ENCODE measurements around the gene SNX3. TPM values are rescaled to one million over a fixed set of nuclear protein-coding genes. Genes with fewer than 3 reads are reported as not detected.

SNX3 gene
- total and polyA plus RNA-seq, 9 donors, result 140 to 437 (median 180) TPM

GRCh38 chr6:108286366-108286765 is 25.5 kb upstream of the SNX3 start:
- WGBS, 3 donors, result 69 to 75% (median 70%) methylated on average over 4 of the region's 4 CpGs
- DNase-seq, result no peak
- TF ChIP-seq CTCF (IDR thresholded peaks at IDR 0.05) (no peak), EP300 (IDR thresholded peaks at IDR 0.05) (no peak), POLR2A (IDR thresholded peaks at IDR 0.05) (no peak)
- no peak overlapping the region for H3K27ac ChIP-seq
- intact Hi-C loops (cut with DNase I), result no loop called here
- H3K36me3 ChIP-seq, result no peaks in the 10 kb centered on the region
- H3K27me3 ChIP-seq, result no peaks in the 10 kb centered on the region
- no peaks in the 10 kb centered on the region for H3K9me3 ChIP-seq
- no peaks in the 10 kb centered on the region for H3K4me1 ChIP-seq (ENCODE audit: insufficient read depth)
- no peak overlapping the region for H3K4me3 ChIP-seq

- H3K9me3 ChIP-seq, result no peaks in the 10 kb centered on the region
- TF ChIP-seq EP300 (IDR thresholded peaks at IDR 0.05) (no peak), POLR2A (IDR thresholded peaks at IDR 0.05) (no peak)
- H3K36me3 ChIP-seq, result no peaks in the 10 kb centered on the region
- no peaks in the 10 kb centered on the region for H3K27me3 ChIP-seq
- no peak for DNase-seq
- no peak overlapping the region for H3K27ac ChIP-seq
- no peak overlapping the region for H3K4me3 ChIP-seq
- intact Hi-C loops (cut with DNase I), result no loop called here
- H3K4me1 ChIP-seq (ENCODE audit: insufficient read depth), result no peaks in the 10 kb centered on the region
Measured at GRCh38 chr6:108285381-108285780, 24.5 kb upstream of the SNX3 start.

GRCh38 chr6:108277831-108278230 is 17.0 kb upstream of the SNX3 start:
- TF ChIP-seq POLR2A (IDR thresholded peaks at IDR 0.05) (no peak), CTCF (IDR thresholded peaks at IDR 0.05) (no peak)
- no peaks in the 10 kb centered on the region for H3K4me1 ChIP-seq (ENCODE audit: insufficient read depth)
- no peaks in the 10 kb centered on the region for H3K27me3 ChIP-seq
- no peak overlapping the region for H3K4me3 ChIP-seq
- H3K27ac ChIP-seq, result no peak overlapping the region
- DNase-seq, result no peak
- no peaks in the 10 kb centered on the region for H3K9me3 ChIP-seq
- H3K36me3 ChIP-seq, result no peaks in the 10 kb centered on the region
- intact Hi-C loops (cut with DNase I), result no loop called here
- whole genome bisulfite sequencing, 3 donors, result 83 to 87% (median 84%) methylated on average over 4 of the region's 4 CpGs

- WGBS, 3 donors, result 95 to 100% (median 100%) methylated on average over 1 of the region's 1 CpG
- Histone ChIP-seq H3K36me3 (no peaks in the 10 kb centered on the region), H3K9me3 (no peaks in the 10 kb centered on the region), H3K4me3 (no peak overlapping the region), H3K4me1 (ENCODE audit: insufficient read depth) (no peaks in the 10 kb centered on the region), H3K27me3 (no peaks in the 10 kb centered on the region), H3K27ac (no peak overlapping the region)
- no peak for DNase-seq
- TF ChIP-seq EP300 (IDR thresholded peaks at IDR 0.05), result no peak
- no peak for TF ChIP-seq CTCF (IDR thresholded peaks at IDR 0.05)
- no peak for TF ChIP-seq POLR2A (IDR thresholded peaks at IDR 0.05)
- intact Hi-C loops (cut with DNase I), result no loop called here
Measured at GRCh38 chr6:108277295-108277694, 16.5 kb upstream of the SNX3 start.

GRCh38 chr6:108275976-108276375 is 15.1 kb upstream of the SNX3 start:
- TF ChIP-seq EP300 (IDR thresholded peaks at IDR 0.05) (no peak), POLR2A (IDR thresholded peaks at IDR 0.05) (no peak), CTCF (IDR thresholded peaks at IDR 0.05) (no peak)
- 36 to 41% (median 38%) methylated on average over 2 of the region's 2 CpGs for WGBS, 3 donors
- no peak overlapping the region for H3K4me3 ChIP-seq
- no peak overlapping the region for H3K27ac ChIP-seq
- DNase-seq, result no peak
- no peaks in the 10 kb centered on the region for H3K4me1 ChIP-seq (ENCODE audit: insufficient read depth)
- H3K9me3 ChIP-seq, result no peaks in the 10 kb centered on the region
- intact Hi-C loops (cut with DNase I), result no loop called here
- H3K36me3 ChIP-seq, result no peaks in the 10 kb centered on the region
- no peaks in the 10 kb centered on the region for H3K27me3 ChIP-seq
